GM12873 (cell line): Measurements from ENCODE around the gene CACUL1.

Source experiments
- TF ChIP-seq, protein P1 (sequence below): IDR thresholded peaks from 2 replicates; pipeline ENCODE4 v1.5.1; 2012; ENCODE audit warnings: low read depth, mild to moderate bottlenecking, moderate library complexity, low read length, control low read depth; ENCODE audit not compliant: insufficient read depth; ENCODE audit errors: missing control alignments

The CACUL1 gene

DNA sequence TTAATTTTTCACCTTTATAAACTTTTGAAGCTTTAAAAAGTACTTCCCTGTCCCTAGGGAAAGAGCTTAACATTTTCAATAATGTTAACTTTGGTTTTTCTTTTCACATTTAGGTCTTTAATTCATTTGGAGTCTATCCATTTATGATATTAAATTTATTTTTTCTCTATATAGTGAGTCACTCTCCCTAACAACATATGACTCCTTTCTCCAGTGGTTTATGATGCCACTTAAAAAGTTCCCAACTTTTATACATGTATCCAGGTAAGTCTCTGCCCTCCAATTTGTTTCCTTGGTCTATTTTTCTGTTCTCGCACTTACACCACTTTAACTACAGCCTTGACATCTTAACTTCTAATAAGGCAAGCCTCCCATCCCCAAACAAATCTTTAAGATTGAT is 3.5 kb downstream of the CACUL1 start:
- TF ChIP-seq, protein P1, sequence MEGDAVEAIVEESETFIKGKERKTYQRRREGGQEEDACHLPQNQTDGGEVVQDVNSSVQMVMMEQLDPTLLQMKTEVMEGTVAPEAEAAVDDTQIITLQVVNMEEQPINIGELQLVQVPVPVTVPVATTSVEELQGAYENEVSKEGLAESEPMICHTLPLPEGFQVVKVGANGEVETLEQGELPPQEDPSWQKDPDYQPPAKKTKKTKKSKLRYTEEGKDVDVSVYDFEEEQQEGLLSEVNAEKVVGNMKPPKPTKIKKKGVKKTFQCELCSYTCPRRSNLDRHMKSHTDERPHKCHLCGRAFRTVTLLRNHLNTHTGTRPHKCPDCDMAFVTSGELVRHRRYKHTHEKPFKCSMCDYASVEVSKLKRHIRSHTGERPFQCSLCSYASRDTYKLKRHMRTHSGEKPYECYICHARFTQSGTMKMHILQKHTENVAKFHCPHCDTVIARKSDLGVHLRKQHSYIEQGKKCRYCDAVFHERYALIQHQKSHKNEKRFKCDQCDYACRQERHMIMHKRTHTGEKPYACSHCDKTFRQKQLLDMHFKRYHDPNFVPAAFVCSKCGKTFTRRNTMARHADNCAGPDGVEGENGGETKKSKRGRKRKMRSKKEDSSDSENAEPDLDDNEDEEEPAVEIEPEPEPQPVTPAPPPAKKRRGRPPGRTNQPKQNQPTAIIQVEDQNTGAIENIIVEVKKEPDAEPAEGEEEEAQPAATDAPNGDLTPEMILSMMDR: no peak

DNA sequence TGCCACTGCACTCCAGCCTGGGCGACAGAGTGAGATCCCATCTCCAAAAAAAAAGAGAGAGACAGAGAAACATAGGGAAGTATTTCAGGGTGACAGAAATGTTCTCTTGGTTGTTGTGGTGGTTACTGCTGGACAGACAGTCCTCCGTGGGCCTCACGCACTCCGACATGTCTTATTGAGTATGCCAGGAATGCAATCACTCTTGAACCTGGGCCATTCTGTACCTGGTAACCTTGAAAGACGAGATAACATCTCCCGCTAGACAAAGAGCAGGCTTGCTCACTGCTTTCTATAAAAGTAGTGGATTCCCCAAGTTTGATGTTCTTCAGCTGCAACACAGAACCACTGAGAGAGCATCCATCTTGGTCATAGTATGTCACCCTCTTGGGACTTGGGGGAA is 6.7 kb downstream of the CACUL1 start:
- TF ChIP-seq, protein P1: no peak

DNA sequence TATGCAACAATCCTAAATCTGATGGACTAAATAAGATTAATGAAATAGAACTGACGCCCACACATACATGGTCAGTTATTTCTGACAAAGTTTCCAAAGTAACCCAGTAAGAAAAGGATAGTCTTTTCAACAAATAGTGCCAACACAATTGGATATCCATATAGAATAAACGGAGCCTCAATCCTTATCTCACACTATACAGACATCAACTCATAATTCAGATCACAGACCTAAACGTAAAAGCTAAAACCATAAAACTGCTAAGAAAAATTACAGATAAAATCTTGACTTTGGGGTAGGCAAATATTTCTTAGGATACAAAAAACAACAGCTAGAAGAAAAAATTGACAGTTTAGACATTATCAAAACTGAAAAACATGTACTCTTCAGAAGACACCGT is 8.5 kb downstream of the CACUL1 start:
- TF ChIP-seq, protein P1: no peak

DNA sequence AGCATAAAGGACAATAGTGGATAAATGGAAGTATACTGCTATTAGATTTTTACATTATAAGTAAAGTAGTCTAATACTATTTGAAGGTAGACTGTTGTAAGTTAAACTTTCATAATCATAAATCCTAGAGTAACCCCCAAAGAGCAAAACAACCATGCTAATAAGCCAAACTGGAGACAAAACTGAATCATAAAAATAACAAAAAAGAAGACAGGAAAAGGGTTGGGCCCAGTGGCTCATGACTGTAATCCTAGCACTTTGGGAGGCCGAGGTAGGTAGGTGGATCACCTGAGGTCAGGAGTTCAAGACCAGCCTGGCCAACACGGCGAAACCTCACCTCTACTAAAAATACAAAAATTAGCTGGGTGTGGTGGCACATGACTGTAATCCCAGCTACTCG is 9.7 kb downstream of the CACUL1 start:
- TF ChIP-seq, protein P1: no peak

DNA sequence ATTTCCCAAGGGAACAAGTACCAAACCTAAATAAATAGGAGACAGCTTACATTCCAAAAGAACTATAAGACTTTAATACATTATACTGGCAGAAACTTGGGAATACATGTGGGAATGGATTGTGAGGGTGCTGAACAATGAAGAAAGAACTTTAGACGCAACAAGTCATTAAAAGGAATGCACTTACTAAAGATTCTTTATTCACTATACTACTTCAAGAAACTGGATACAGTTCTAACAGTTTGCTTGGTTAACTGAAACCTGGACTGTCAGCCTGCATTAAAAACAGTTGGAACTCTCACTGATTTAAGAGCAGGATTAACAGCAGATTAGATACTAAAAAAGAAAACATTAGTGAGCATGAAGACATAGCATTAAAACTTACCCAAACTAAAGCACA is 12.0 kb downstream of the CACUL1 start:
- TF ChIP-seq, protein P1: no peak

DNA sequence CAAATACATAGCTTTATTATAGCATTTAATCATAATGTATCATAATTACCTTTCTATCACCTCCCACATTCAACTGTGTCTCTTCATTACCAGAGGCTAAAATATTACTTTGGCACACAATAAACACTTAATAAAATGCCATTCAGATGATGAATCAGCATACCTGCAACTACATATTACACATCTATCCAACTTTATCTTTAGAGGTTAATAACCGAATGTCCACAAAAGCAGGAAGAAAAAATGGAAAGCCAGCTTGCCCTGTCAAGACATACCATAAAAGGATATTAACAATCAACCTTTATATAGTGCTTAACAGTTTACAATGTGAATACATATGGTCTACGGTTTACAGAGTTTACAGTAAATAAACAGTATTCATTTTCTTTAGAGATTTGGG is 12.7 kb downstream of the CACUL1 start:
- TF ChIP-seq, protein P1: no peak

DNA sequence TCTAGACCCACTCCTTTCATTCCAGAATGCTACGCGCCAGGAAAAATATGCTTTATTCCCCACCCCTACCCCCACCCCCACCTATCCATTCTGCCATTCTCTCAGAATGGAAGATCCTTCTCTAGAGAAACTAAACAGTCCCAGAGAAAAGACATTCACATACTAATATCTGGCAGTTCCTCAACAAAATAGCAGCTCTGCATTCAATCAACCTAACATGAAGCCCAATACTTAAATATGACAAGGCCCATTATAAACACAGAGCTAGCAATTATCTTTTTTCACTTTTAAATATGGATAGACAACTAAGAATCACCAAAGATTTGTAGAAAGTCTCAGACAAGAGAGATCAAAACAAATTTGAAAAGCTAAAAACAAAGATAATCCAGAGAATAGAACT is 16.4 kb downstream of the CACUL1 start:
- TF ChIP-seq, protein P1: no peak
